DOHH2 (cell line): ENCODE measurements around the gene OBSCN.

Experiments
- H3F3A ChIP-seq: fragments of 200-600 bp; sonication (generic), shearing (Covaris generic); 2 replicates; pipeline ENCODE4 v1.6.0; 2016; ENCODE audit warnings: antibody characterized with exemption, mild to moderate bottlenecking; ENCODE audit not compliant: control insufficient read depth, insufficient read depth
- H3K27ac ChIP-seq: fragments of 200-600 bp; sonication (generic); 2 replicates; pipeline ENCODE4 v1.5.1; 2014; ENCODE audit warnings: low read depth, mild to moderate bottlenecking, low read length, moderate library complexity
- H3K27me3 ChIP-seq: fragments of 200-600 bp; sonication (generic); 2 replicates; pipeline ENCODE4 v1.6.1; 2014; ENCODE audit warnings: mild to moderate bottlenecking, low read length, mixed read lengths; ENCODE audit not compliant: control insufficient read depth
- H3K36me3 ChIP-seq: fragments of 200-600 bp; sonication (generic); 2 replicates; pipeline ENCODE4 v1.6.1; 2014; ENCODE audit warnings: mild to moderate bottlenecking, low read length, moderate library complexity, mixed read lengths; ENCODE audit not compliant: control insufficient read depth
- H3K4me1 ChIP-seq: fragments of 200-600 bp; sonication (generic); 2 replicates; pipeline ENCODE4 v1.6.1; 2014; ENCODE audit warnings: mild to moderate bottlenecking, low read length, mixed read lengths; ENCODE audit not compliant: control insufficient read depth
- H3K4me2 ChIP-seq: fragments of 200-600 bp; sonication (generic); 2 replicates; pipeline ENCODE4 v1.6.0; 2014; ENCODE audit warnings: mild to moderate bottlenecking, low read length, moderate library complexity
- H3K4me3 ChIP-seq: fragments of 200-600 bp; sonication (generic); 2 replicates; pipeline ENCODE4 v1.5.1; 2014; ENCODE audit warnings: mild to moderate bottlenecking, low read length, mixed read lengths
- H3K79me2 ChIP-seq: fragments of 200-600 bp; sonication (generic); 2 replicates; pipeline ENCODE4 v1.6.1; 2014; ENCODE audit warnings: mild to moderate bottlenecking, low read length, mixed read lengths; ENCODE audit not compliant: control insufficient read depth
- H3K9me2 ChIP-seq: fragments of 200-600 bp; sonication (generic); replicated peaks from 2 replicates; pipeline ENCODE4 v1.6.1; 2014; ENCODE audit warnings: mild to moderate bottlenecking, low read length, mixed read lengths; ENCODE audit not compliant: control insufficient read depth
- H3K9me3 ChIP-seq: fragments of 200-600 bp; sonication (generic); 2 replicates; pipeline ENCODE4 v1.6.1; 2014; ENCODE audit warnings: antibody characterized with exemption, low read length, mixed read lengths; ENCODE audit not compliant: control insufficient read depth, insufficient read depth
- H4K20me1 ChIP-seq: fragments of 200-600 bp; sonication (generic); 2 replicates; pipeline ENCODE4 v1.6.0; 2014; ENCODE audit warnings: low read depth, mild to moderate bottlenecking, antibody characterized with exemption, low read length, moderate library complexity; ENCODE audit not compliant: control insufficient read depth, insufficient read depth
- EZH2phosphoT487 ChIP-seq: fragments of 200-600 bp; sonication (generic); IDR thresholded peaks from 2 replicates; pipeline ENCODE4 v1.6.1; 2017; ENCODE audit warnings: borderline replicate concordance, mild to moderate bottlenecking, antibody characterized with exemption, low read length, moderate library complexity, mixed read lengths
- TF ChIP-seq, protein P1 (sequence below): fragments of 200-600 bp; sonication (generic); IDR thresholded peaks from one replicate; pipeline ENCODE4 v1.5.1; 2014; ENCODE audit warnings: antibody characterized with exemption, mild to moderate bottlenecking, low read depth, low read length; ENCODE audit not compliant: poor library complexity, severe bottlenecking

The OBSCN gene

DNA sequence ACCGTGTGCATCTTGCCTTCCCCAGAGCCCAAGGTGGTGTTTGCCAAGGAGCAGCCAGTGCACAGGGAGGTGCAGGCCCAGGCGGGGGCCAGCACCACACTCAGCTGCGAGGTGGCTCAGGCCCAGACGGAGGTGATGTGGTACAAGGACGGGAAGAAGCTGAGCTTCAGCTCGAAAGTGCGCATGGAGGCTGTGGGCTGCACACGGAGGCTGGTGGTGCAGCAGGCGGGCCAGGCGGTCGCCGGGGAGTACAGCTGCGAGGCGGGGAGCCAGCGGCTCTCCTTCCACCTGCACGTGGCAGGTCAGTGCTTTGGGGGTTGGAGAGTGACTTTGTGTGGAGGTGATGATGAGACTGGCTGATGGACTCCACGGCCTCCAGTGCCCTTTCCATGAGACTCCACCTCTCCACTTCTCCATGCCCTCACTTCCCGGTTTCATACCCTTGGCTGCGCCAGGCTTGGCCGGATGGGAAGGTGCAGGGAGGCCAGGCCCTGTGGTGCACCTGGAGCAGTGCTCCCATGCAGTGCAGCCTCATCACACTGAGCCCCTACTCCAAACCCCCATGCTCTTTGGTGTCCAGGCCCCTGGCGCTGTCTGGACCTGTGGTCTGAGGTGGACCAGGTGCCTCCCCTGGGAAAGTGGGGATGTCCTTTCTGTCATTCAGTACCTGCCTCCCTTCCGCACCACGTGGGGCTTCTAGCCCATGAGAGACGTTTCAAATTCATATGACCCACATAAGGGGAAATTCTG lies 49.0 kb downstream of the OBSCN start:
- Histone ChIP-seq H3K79me2 (no peaks in the 10 kb centered on the region), H4K20me1 (no peaks in the 10 kb centered on the region), H3K27ac (no peak overlapping the region), H3K27me3 (no peaks in the 10 kb centered on the region), H3K4me1 (no peaks in the 10 kb centered on the region), H3F3A (no peaks in the 10 kb centered on the region), H3K9me2 (no peaks in the 10 kb centered on the region), H3K36me3 (no peaks in the 10 kb centered on the region), H3K4me3 (no peak overlapping the region), H3K4me2 (no peak overlapping the region), H3K9me3 (peaks cover 4% of the 10 kb centered on the region; the same call in 1 of the 2 replicates)
- TF ChIP-seq, protein P1, sequence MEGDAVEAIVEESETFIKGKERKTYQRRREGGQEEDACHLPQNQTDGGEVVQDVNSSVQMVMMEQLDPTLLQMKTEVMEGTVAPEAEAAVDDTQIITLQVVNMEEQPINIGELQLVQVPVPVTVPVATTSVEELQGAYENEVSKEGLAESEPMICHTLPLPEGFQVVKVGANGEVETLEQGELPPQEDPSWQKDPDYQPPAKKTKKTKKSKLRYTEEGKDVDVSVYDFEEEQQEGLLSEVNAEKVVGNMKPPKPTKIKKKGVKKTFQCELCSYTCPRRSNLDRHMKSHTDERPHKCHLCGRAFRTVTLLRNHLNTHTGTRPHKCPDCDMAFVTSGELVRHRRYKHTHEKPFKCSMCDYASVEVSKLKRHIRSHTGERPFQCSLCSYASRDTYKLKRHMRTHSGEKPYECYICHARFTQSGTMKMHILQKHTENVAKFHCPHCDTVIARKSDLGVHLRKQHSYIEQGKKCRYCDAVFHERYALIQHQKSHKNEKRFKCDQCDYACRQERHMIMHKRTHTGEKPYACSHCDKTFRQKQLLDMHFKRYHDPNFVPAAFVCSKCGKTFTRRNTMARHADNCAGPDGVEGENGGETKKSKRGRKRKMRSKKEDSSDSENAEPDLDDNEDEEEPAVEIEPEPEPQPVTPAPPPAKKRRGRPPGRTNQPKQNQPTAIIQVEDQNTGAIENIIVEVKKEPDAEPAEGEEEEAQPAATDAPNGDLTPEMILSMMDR, result no peak
- TF ChIP-seq EZH2phosphoT487, result no peak

DNA sequence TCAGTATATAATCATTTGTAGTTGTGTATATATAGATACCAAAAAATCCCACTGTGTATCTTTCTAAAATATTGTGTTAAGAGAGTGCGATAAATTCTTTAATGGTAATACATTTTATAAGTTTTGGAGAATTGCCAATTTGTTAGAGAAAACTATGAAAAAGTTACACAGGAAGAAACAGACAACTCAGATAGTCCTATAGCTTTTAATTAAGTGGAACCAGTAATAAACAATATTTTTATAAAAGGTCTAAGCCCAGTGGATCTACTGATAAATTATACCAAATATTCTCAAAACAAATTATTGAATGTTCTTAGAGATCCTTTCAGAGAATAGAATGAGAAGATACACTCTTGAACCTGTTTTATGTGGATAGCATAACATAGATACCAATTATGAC lies 50.6 kb downstream of the OBSCN start:
- TF ChIP-seq, protein P1, result no peak
- no peak for TF ChIP-seq EZH2phosphoT487
- H3K27ac ChIP-seq, result no peak overlapping the region
- no peaks in the 10 kb centered on the region for H4K20me1 ChIP-seq
- H3K4me1 ChIP-seq, result no peaks in the 10 kb centered on the region
- no peaks in the 10 kb centered on the region for H3K9me2 ChIP-seq
- no peaks in the 10 kb centered on the region for H3K36me3 ChIP-seq
- H3K9me3 ChIP-seq, result peaks cover 7% of the 10 kb centered on the region; the same call in 1 of the 2 replicates
- H3F3A ChIP-seq, result no peaks in the 10 kb centered on the region
- no peak overlapping the region for H3K4me2 ChIP-seq
- H3K79me2 ChIP-seq, result no peaks in the 10 kb centered on the region
- no peaks in the 10 kb centered on the region for H3K27me3 ChIP-seq
- H3K4me3 ChIP-seq, result no peak overlapping the region

DNA sequence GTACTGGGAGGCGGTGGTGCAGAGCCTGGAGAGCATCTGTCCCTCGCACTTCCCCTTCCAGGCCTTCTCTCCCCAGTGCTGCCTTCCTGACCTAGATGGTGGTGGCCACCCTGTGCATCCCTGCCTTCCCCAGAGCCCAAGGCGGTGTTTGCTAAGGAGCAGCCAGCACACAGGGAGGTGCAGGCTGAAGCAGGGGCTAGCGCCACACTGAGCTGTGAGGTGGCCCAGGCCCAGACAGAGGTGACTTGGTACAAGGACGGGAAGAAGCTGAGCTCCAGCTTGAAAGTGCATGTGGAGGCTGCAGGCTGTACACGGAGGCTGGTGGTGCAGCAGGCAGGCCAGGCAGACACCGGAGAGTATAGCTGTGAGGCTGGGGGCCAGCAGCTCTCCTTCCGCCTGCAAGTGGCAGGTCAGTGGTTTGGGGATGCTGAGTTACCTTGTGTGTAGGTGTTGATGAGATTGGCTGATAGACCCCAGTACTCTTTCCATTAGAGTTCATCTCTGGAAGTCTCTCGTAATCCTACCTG lies 51.6 kb downstream of the OBSCN start:
- Histone ChIP-seq H3K79me2 (no peaks in the 10 kb centered on the region), H3F3A (no peaks in the 10 kb centered on the region), H3K9me2 (no peaks in the 10 kb centered on the region), H3K27ac (no peak overlapping the region), H3K4me3 (no peak overlapping the region), H3K4me1 (no peaks in the 10 kb centered on the region), H3K36me3 (no peaks in the 10 kb centered on the region), H3K4me2 (no peak overlapping the region), H3K9me3 (peaks cover 7% of the 10 kb centered on the region; the same call in 1 of the 2 replicates), H3K27me3 (no peaks in the 10 kb centered on the region), H4K20me1 (no peaks in the 10 kb centered on the region)
- TF ChIP-seq, protein P1, result no peak
- TF ChIP-seq EZH2phosphoT487, result no peak
